Central memory CD8-positive, alpha-beta T cell (primary cell): ENCODE measurements around the gene SLAMF9.

Experiments used
- ATAC-seq: fragments of 150-1000 bp; cut with Tn5 transposase; replicated peaks from 2 replicates; pipeline ENCODE4 v1.10.0; 2022; ENCODE audit warnings: mild to moderate bottlenecking, moderate FRiP score, moderate number of reproducible peaks; ENCODE audit not compliant: poor library complexity, severe bottlenecking; ENCODE audit errors: extremely low read depth
- DNase-seq, 2 donors: peaks; one replicate each; pipeline ENCODE4 v3.0.0; 2021; ENCODE audit warnings: low spot score in 2 of 2
- H3K27ac Mint-ChIP-seq: one replicate; pipeline ENCODE4 v1.8.0; 2022; ENCODE audit warnings: low read depth, mild to moderate bottlenecking, moderate library complexity, mixed read lengths
- H3K27me3 Mint-ChIP-seq: one replicate; pipeline ENCODE4 v1.8.0; 2022; ENCODE audit warnings: mixed read lengths
- H3K36me3 Mint-ChIP-seq: one replicate; pipeline ENCODE4 v1.8.0; 2022; ENCODE audit warnings: mild to moderate bottlenecking, moderate library complexity, mixed read lengths; ENCODE audit not compliant: insufficient read depth
- H3K4me1 Mint-ChIP-seq: one replicate; pipeline ENCODE4 v1.8.0; 2022; ENCODE audit warnings: mixed read lengths
- H3K4me3 Mint-ChIP-seq: one replicate; pipeline ENCODE4 v1.8.0; 2022; ENCODE audit warnings: mild to moderate bottlenecking, moderate library complexity, mixed read lengths
- H3K9me3 Mint-ChIP-seq: one replicate; pipeline ENCODE4 v1.8.0; 2022; ENCODE audit warnings: mixed read lengths

Gene SLAMF9

GRCh38 chr1:159951551-159951950, 2.5 kb downstream of the SLAMF9 start:
- no peak overlapping the region for H3K27ac Mint-ChIP-seq
- no peaks in the 10 kb centered on the region for H3K9me3 Mint-ChIP-seq
- no peak for DNase-seq
- H3K27me3 Mint-ChIP-seq = peaks cover 49% of the 10 kb centered on the region
- H3K4me1 Mint-ChIP-seq = no peaks in the 10 kb centered on the region
- no peak for ATAC-seq
- H3K36me3 Mint-ChIP-seq = no peaks in the 10 kb centered on the region
- H3K4me3 Mint-ChIP-seq = no peak overlapping the region

GRCh38 chr1:159951016-159951415, 3.0 kb downstream of the SLAMF9 start:
- Mint-ChIP-seq H3K27me3 (peaks cover 49% of the 10 kb centered on the region), H3K4me1 (no peaks in the 10 kb centered on the region), H3K4me3 (no peak overlapping the region), H3K36me3 (no peaks in the 10 kb centered on the region), H3K27ac (no peak overlapping the region), H3K9me3 (no peaks in the 10 kb centered on the region)
- DNase-seq = no peak
- ATAC-seq = no peak

- H3K27ac Mint-ChIP-seq = no peak overlapping the region
- peaks cover 57% of the 10 kb centered on the region for H3K27me3 Mint-ChIP-seq
- no peak overlapping the region for H3K4me3 Mint-ChIP-seq
- no peaks in the 10 kb centered on the region for H3K9me3 Mint-ChIP-seq
- no peaks in the 10 kb centered on the region for H3K36me3 Mint-ChIP-seq
- no peak for DNase-seq
- no peak for ATAC-seq
- H3K4me1 Mint-ChIP-seq = peaks cover 7% of the 10 kb centered on the region
Measured at GRCh38 chr1:159949981-159950381, 4.1 kb downstream of the SLAMF9 start.

- no peak for ATAC-seq
- H3K27ac Mint-ChIP-seq = no peak overlapping the region
- no peaks in the 10 kb centered on the region for H3K36me3 Mint-ChIP-seq
- DNase-seq = no peak
- H3K4me3 Mint-ChIP-seq = no peak overlapping the region
- H3K4me1 Mint-ChIP-seq = peaks cover 11% of the 10 kb centered on the region
- no peaks in the 10 kb centered on the region for H3K9me3 Mint-ChIP-seq
- peaks cover 58% of the 10 kb centered on the region for H3K27me3 Mint-ChIP-seq
Measured at GRCh38 chr1:159949123-159949522, 4.9 kb downstream of the SLAMF9 start.

- Mint-ChIP-seq H3K36me3 (no peaks in the 10 kb centered on the region), H3K4me3 (no peak overlapping the region), H3K4me1 (peaks cover 11% of the 10 kb centered on the region), H3K9me3 (no peaks in the 10 kb centered on the region), H3K27me3 (peaks cover 58% of the 10 kb centered on the region), H3K27ac (no peak overlapping the region)
- DNase-seq = no peak
- no peak for ATAC-seq
Measured at GRCh38 chr1:159947942-159948341, 6.1 kb downstream of the SLAMF9 start.

- no peak for ATAC-seq
- peak overlapping the region; percentile 60 for H3K4me3 Mint-ChIP-seq
- no peak overlapping the region for H3K27ac Mint-ChIP-seq
- no peak for DNase-seq
- H3K27me3 Mint-ChIP-seq = peaks cover 55% of the 10 kb centered on the region
- no peaks in the 10 kb centered on the region for H3K9me3 Mint-ChIP-seq
- no peaks in the 10 kb centered on the region for H3K36me3 Mint-ChIP-seq
- peaks cover 11% of the 10 kb centered on the region for H3K4me1 Mint-ChIP-seq
Measured at GRCh38 chr1:159946242-159947187, 7.5 kb downstream of the SLAMF9 start.

GRCh38 chr1:159945483-159946241, 8.4 kb downstream of the SLAMF9 start, which contains the start of gene IGSF9:
IGSF9 (minus strand) TSS chr1:159945613; CDS start chr1:159943454, 2,159 bp downstream.
- peaks cover 11% of the 10 kb centered on the region for H3K4me1 Mint-ChIP-seq
- ATAC-seq (peak; percentile 88), DNase-seq (peak; percentile 53 to 54)
- peaks cover 49% of the 10 kb centered on the region for H3K27me3 Mint-ChIP-seq
- no peaks in the 10 kb centered on the region for H3K36me3 Mint-ChIP-seq
- H3K4me3 Mint-ChIP-seq = peak within 1 kb of the TSS; percentile 60
- no peak within 1 kb of the TSS for H3K27ac Mint-ChIP-seq
- H3K9me3 Mint-ChIP-seq = no peaks in the 10 kb centered on the region

- H3K36me3 Mint-ChIP-seq = no peaks in the 10 kb centered on the region
- peaks cover 11% of the 10 kb centered on the region for H3K4me1 Mint-ChIP-seq
- H3K9me3 Mint-ChIP-seq = no peaks in the 10 kb centered on the region
- peaks cover 50% of the 10 kb centered on the region for H3K27me3 Mint-ChIP-seq
- H3K27ac Mint-ChIP-seq = no peak overlapping the region
- DNase-seq (no peak), ATAC-seq (no peak)
- peak overlapping the region; percentile 60 for H3K4me3 Mint-ChIP-seq
Measured at GRCh38 chr1:159944623-159945455, 9.2 kb downstream of the SLAMF9 start.

GRCh38 chr1:159943908-159944622, 10.0 kb downstream of the SLAMF9 start:
- ATAC-seq (no peak), DNase-seq (no peak)
- Mint-ChIP-seq H3K27me3 (peaks cover 50% of the 10 kb centered on the region), H3K27ac (no peak overlapping the region), H3K9me3 (no peaks in the 10 kb centered on the region), H3K4me3 (no peak overlapping the region), H3K4me1 (peaks cover 11% of the 10 kb centered on the region), H3K36me3 (no peaks in the 10 kb centered on the region)

- Mint-ChIP-seq H3K27ac (no peak overlapping the region), H3K4me3 (no peak overlapping the region), H3K27me3 (peaks cover 50% of the 10 kb centered on the region)
Measured at GRCh38 chr1:159943278-159943640, 10.8 kb downstream of the SLAMF9 start.

GRCh38 chr1:159942632-159943277, 11.3 kb downstream of the SLAMF9 start:
- H3K4me3 Mint-ChIP-seq = no peak overlapping the region
- DNase-seq (no peak), ATAC-seq (no peak)
- no peak overlapping the region for H3K27ac Mint-ChIP-seq
- H3K9me3 Mint-ChIP-seq = no peaks in the 10 kb centered on the region
- H3K4me1 Mint-ChIP-seq = peaks cover 11% of the 10 kb centered on the region
- peaks cover 50% of the 10 kb centered on the region for H3K27me3 Mint-ChIP-seq
- no peaks in the 10 kb centered on the region for H3K36me3 Mint-ChIP-seq

More at GRCh38 chr1:159943278-159943640, 10.8 kb downstream of the SLAMF9 start:
- peaks cover 11% of the 10 kb centered on the region for H3K4me1 Mint-ChIP-seq
- no peaks in the 10 kb centered on the region for H3K36me3 Mint-ChIP-seq
- no peak for ATAC-seq
- DNase-seq = no peak
- H3K9me3 Mint-ChIP-seq = no peaks in the 10 kb centered on the region
